GM12878 (cell line): ENCODE data around the gene GPC5. TPM values are rescaled to one million over a fixed set of nuclear protein-coding genes. Genes with fewer than 3 reads are reported as not detected.

Experiments
- ATAC-seq: fragments of 200-7000 bp; cut with Tn5 transposase; 3 replicates; pipeline ENCODE4 v1.9.1; 2020; ENCODE audit warnings: mild to moderate bottlenecking, moderate library complexity
- BruUV-seq: library from RNA; stranded (reverse); fragments of 400-500 nt; replicated peaks from 2 replicates; lab custom pipeline; 2021; lab: Mats Ljungman, UMichigan
- CTCF ChIA-PET: fragments of 300-600 bp; sonication (Branson Sonifier 250); formaldehyde crosslinking; extraction: SDS; loops from one replicate; lab custom pipeline; 2021; ENCODE audit warnings: inconsistent platforms; lab: Yijun Ruan, JAX
- POLR2A ChIA-PET: fragments of 350-600 bp; formaldehyde crosslinking; extraction: SDS; loops from one replicate; lab custom pipeline; 2021; ENCODE audit warnings: inconsistent platforms; lab: Charles Lee
- RAD21 ChIA-PET: fragments of 300-600 bp; sonication (Branson Sonifier 250); formaldehyde crosslinking; loops from one replicate; lab custom pipeline; 2023; ENCODE audit warnings: antibody characterized with exemption; ENCODE audit not compliant: unreplicated experiment; lab: Charles Lee
- SMC1A ChIA-PET: fragments of 300-600 bp; sonication (Branson Sonifier 250); formaldehyde crosslinking; loops from one replicate; lab custom pipeline; 2023; ENCODE audit not compliant: unreplicated experiment, uncharacterized antibody; lab: Charles Lee
- DNase-seq: peaks from one replicate; pipeline ENCODE4 v3.0.0-alpha.2; 2011; ENCODE audit warnings: low read depth, low spot score
- FAIRE-seq: peaks from 3 replicates; lab custom pipeline; 2011; peaks lifted over from hg19 to GRCh38; lab: Jason Lieb, UNC
- H2AFZ ChIP-seq: 2 replicates; pipeline ENCODE4 v1.6.0; 2011; ENCODE audit warnings: low read depth, low read length, control low read depth; ENCODE audit not compliant: control insufficient read depth
- H3K27ac ChIP-seq: 2 replicates; pipeline ENCODE4 v1.5.1; 2011; ENCODE audit warnings: control low read depth; ENCODE audit not compliant: control insufficient read depth, insufficient read depth
- H3K27me3 ChIP-seq, 2 experiments: replicated peaks in 1 of 2; 2 replicates each; pipeline versions ENCODE4 v1.6.0 to v1.6.1; 2011; ENCODE audit warnings: low read length in 1 of 2; ENCODE audit not compliant: control insufficient read depth in 2 of 2, insufficient read depth in 2 of 2
- H3K36me3 ChIP-seq, 2 experiments: 2 replicates each; pipeline ENCODE4 v1.5.1; 2011; ENCODE audit warnings: low read length in 1 of 2; ENCODE audit not compliant: control insufficient read depth in 2 of 2, insufficient read depth in 2 of 2
- H3K4me1 ChIP-seq: 2 replicates; pipeline ENCODE4 v1.6.1; 2011; ENCODE audit warnings: mild to moderate bottlenecking, low read length, moderate library complexity, mixed read lengths; ENCODE audit not compliant: control insufficient read depth, insufficient read depth
- H3K4me2 ChIP-seq: 2 replicates; pipeline ENCODE4 v1.6.0; 2011; ENCODE audit warnings: control low read depth; ENCODE audit not compliant: control insufficient read depth, insufficient read depth
- H3K4me3 ChIP-seq: fragments of 200-600 bp; sonication (generic); 2 replicates; pipeline ENCODE4 v1.5.1; 2016
- H3K79me2 ChIP-seq: 2 replicates; pipeline ENCODE4 v1.6.0; 2011; ENCODE audit warnings: low read length; ENCODE audit not compliant: control insufficient read depth, insufficient read depth
- H3K9ac ChIP-seq: 2 replicates; pipeline ENCODE4 v1.8.0; 2011; ENCODE audit warnings: low read length, control low read depth, mixed read lengths; ENCODE audit not compliant: control insufficient read depth, insufficient read depth
- H3K9me3 ChIP-seq: replicated peaks from 3 replicates; pipeline ENCODE4 v1.5.1; 2011; ENCODE audit warnings: mild to moderate bottlenecking, low read length; ENCODE audit not compliant: control insufficient read depth, insufficient read depth
- H4K20me1 ChIP-seq: 2 replicates; pipeline ENCODE4 v1.6.0; 2011; ENCODE audit not compliant: control insufficient read depth, insufficient read depth
- ATF2 ChIP-seq: IDR thresholded peaks from 2 replicates; pipeline ENCODE4 v1.6.1; 2012; ENCODE audit warnings: low read length, inconsistent platforms
- BHLHE40 ChIP-seq, 2 experiments: fragments of 450-650 bp in 1 of 2; IDR thresholded peaks; 2 replicates each; pipeline ENCODE4 v1.6.1; 2011 to 2017; ENCODE audit warnings: low read depth in 2 of 2, borderline replicate concordance in 1 of 2, improper control_type of control experiment in 1 of 2, low read length in 1 of 2, mild to moderate bottlenecking in 1 of 2
- HDGF ChIP-seq: fragments of 450-650 bp; IDR thresholded peaks from 2 replicates; pipeline ENCODE4 v1.6.1; 2016; ENCODE audit warnings: antibody characterized with exemption
- JUND ChIP-seq: IDR thresholded peaks from 2 replicates; pipeline ENCODE4 v1.6.1; 2012; ENCODE audit warnings: low read depth, mild to moderate bottlenecking, low read length, improper control_type of control experiment, moderate library complexity
- KAT2A ChIP-seq: conservative IDR thresholded peaks from 2 replicates; pipeline ENCODE4 v1.6.1; 2011; ENCODE audit warnings: low read depth, low read length; ENCODE audit not compliant: control insufficient read depth
- PKNOX1 ChIP-seq: fragments of 450-650 bp; IDR thresholded peaks from 2 replicates; pipeline ENCODE4 v1.6.1; 2016; ENCODE audit warnings: mild to moderate bottlenecking
- RUNX3 ChIP-seq: IDR thresholded peaks from 2 replicates; pipeline ENCODE4 v1.6.1; 2012; ENCODE audit warnings: low read length, inconsistent platforms
- SREBF2 ChIP-seq: IDR thresholded peaks from 2 replicates; pipeline ENCODE4 v1.6.1; 2012; ENCODE audit warnings: mild to moderate bottlenecking, low read length
- TAF1 ChIP-seq: IDR thresholded peaks from 2 replicates; pipeline ENCODE4 v1.6.1; 2011; ENCODE audit warnings: mild to moderate bottlenecking, low read depth, low read length, borderline replicate concordance
- YY1 ChIP-seq: IDR thresholded peaks from 2 replicates; pipeline ENCODE4 v1.6.1; 2011; ENCODE audit warnings: low read depth, mild to moderate bottlenecking, low read length
- ZNF24 ChIP-seq: fragments of 450-650 bp; IDR thresholded peaks from 2 replicates; pipeline ENCODE4 v1.6.1; 2017; ENCODE audit warnings: antibody characterized with exemption, mild to moderate bottlenecking
- WGBS: methylation state at CpG from one replicate; pipeline ENCODE4 v1.1.6; 2016; ENCODE audit warnings: low lambda C conversion rate; ENCODE audit not compliant: insufficient replicate concordance, insufficient coverage; ENCODE audit errors: missing lambda C conversion rate; 5-methylcytosine and 5-hydroxymethylcytosine counted together
- in situ Hi-C: fragments of 300-500 bp; cut with MboI; formaldehyde crosslinking; loops from 9 replicates; pipeline ENCODE4 v1.14.3; 2018; ENCODE audit warnings: mixed read lengths
- intact Hi-C: fragments of 100-400 bp; cut with micrococcal nuclease; formaldehyde crosslinking; loops from one replicate; pipeline ENCODE4 v1.14.2; 2022; ENCODE audit not compliant: unreplicated experiment
- polyA plus RNA-seq, 11 experiments: library from polyadenylated mRNA; depleted of rRNA in 4 of 11; unstranded in 6 of 11; stranded (reverse) in 5 of 11; fragments of >200 nt; fragmentation: Nextera tagmentation in 4 of 11; fragmentation: Illumina TruSeq in 1 of 11; extraction: Ambion mirVana in 4 of 11; extraction: Trizol in 1 of 11; gene quantifications; 1 replicate in 1 of 11; 2 replicates in 10 of 11; pipeline versions ENCODE4 v1.2.1 to v1.2.3, GENCODE V29; 2011 to 2016; ENCODE audit warnings: inconsistent platforms in 2 of 11, missing spikeins in 2 of 11, low read depth in 1 of 11
- total RNA-seq, 4 experiments: library from RNA; depleted of rRNA in 3 of 4; stranded (reverse); fragments of >200 nt in 3 of 4; fragmentation: Illumina TruSeq in 1 of 4; extraction: Trizol in 1 of 4; gene quantifications; 2 replicates each; pipeline versions ENCODE4 v1.2.1 to v1.2.3, GENCODE V29; 2013 to 2021

GPC5 gene
- total and polyA plus RNA-seq, 10 of the 15 experiments (the other 5 are each of a cell fraction or from before 2014, with no cell fraction given) = 0.05 to 0.87 (median 0.44) TPM; not detected in 1

GRCh38 chr13:92173254-92173653, 774.8 kb downstream of the GPC5 start:
- RAD21 ChIA-PET = no interaction called here
- Histone ChIP-seq H3K27ac (no peak overlapping the region), H3K9ac (no peak overlapping the region), H3K4me2 (no peak overlapping the region), H3K79me2 (no peaks in the 10 kb centered on the region), H3K36me3 (no peaks in the 10 kb centered on the region), H3K9me3 (no peaks in the 10 kb centered on the region), H3K27me3 (no peaks in the 10 kb centered on the region), H2AFZ (no peak overlapping the region), H4K20me1 (no peaks in the 10 kb centered on the region), H3K4me1 (no peaks in the 10 kb centered on the region), H3K4me3 (no peak overlapping the region)
- in situ Hi-C loops = no loop called here
- POLR2A ChIA-PET = no interaction called here
- SMC1A ChIA-PET = no interaction called here
- WGBS = 28% methylated on average over 2 of the region's 2 CpGs
- CTCF ChIA-PET = no interaction called here
- TF ChIP-seq JUND = no peak
- TF ChIP-seq BHLHE40 (IDR thresholded peaks at IDR 0.05; ENCODE audit: borderline replicate concordance in 1 of 2, low read depth in 2 of 2, low read length in 1 of 2) = no peak
- TF ChIP-seq RUNX3 = no peak
- TF ChIP-seq YY1 = no peak
- BruUV-seq = no TSS peak
- no peak for FAIRE-seq
- intact Hi-C loops = no loop called here
- no peak for DNase-seq
- ATAC-seq = no peak

- no TSS peak for BruUV-seq
- Histone ChIP-seq H3K4me1 (no peaks in the 10 kb centered on the region), H3K9me3 (no peaks in the 10 kb centered on the region), H3K27me3 (no peaks in the 10 kb centered on the region), H3K9ac (no peak overlapping the region), H4K20me1 (no peaks in the 10 kb centered on the region), H2AFZ (no peak overlapping the region), H3K4me3 (no peak overlapping the region), H3K36me3 (no peaks in the 10 kb centered on the region), H3K79me2 (no peaks in the 10 kb centered on the region), H3K4me2 (no peak overlapping the region), H3K27ac (no peak overlapping the region)
- ChIA-PET SMC1A (no interaction called here), RAD21 (no interaction called here), POLR2A (no interaction called here), CTCF (interaction anchor here (1.6 kb wide), 1 partner anchor 271 kb away, joined by 3 read pairs; no protein-coding TSS in a partner anchor)
- FAIRE-seq = no peak
- DNase-seq = no peak
- 3% methylated on average over 4 of the region's 4 CpGs for WGBS
- intact Hi-C loops (no loop called here), in situ Hi-C loops (no loop called here)
- peak; percentile 82 for ATAC-seq
- peak; percentile 40; the same call in 1 of the 2 replicates for TF ChIP-seq ATF2
- TF ChIP-seq PKNOX1 = no peak
- no peak for TF ChIP-seq KAT2A
- no peak for TF ChIP-seq SREBF2
- TF ChIP-seq TAF1 = no peak
- no peak for TF ChIP-seq ZNF24
- TF ChIP-seq HDGF = no peak
Observed at GRCh38 chr13:92175330-92175729, 776.9 kb downstream of the GPC5 start.
